Suppressor macrophage treated with lipopolysaccharide for 1 hour (primary cell): ENCODE data around the gene DHRS9.
A peak's percentile ranks its signal among the peaks of the same experiment; 100 is the strongest.
"Not testable (repeated sequence)": the region's sequence is repeated elsewhere in the genome, so short reads cannot be mapped to it uniquely, and the experiment has no call there.

ENCODE experiments used
- DNase-seq, 3 donors: peaks; one replicate each; pipeline ENCODE4 v3.0.0-alpha.2; 2020 to 2022

The DHRS9 gene

GRCh38 chr2:169095621-169096105 lies 26.3 kb downstream of the DHRS9 start:
- peak; percentile 74 to 78 (median 75) for DNase-seq

DNA sequence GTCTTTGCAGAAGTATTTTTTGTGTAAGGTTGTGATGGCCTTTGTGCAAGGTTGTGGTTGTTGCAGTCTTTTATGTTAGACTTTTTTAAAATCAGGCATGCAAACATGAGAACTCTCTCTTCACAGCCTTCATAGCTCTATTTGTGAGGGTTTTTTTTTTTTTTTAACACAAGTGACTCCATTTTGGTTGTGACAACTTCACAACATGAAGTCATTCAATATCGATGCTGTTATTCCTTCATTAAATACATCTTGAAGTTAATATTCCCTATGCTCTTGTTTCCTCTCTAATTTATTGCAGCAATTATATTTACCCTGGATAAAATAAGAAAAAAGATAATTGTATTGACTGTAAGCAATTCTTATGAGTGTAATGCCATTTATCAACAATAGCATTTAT lies 35.5 kb downstream of the DHRS9 start:
- no peak for DNase-seq

- DNase-seq, result no peak
Measured at GRCh38 chr2:169105476-169105875, 36.1 kb downstream of the DHRS9 start.

- DNase-seq, result no peak
Measured at GRCh38 chr2:169106134-169106533, 36.8 kb downstream of the DHRS9 start.

GRCh38 chr2:169106563-169107545 lies 37.5 kb downstream of the DHRS9 start:
- DNase-seq, result peak in 1 of 3 donors; percentile 20

GRCh38 chr2:169107645-169108044 lies 38.3 kb downstream of the DHRS9 start:
- no peak for DNase-seq

DNA sequence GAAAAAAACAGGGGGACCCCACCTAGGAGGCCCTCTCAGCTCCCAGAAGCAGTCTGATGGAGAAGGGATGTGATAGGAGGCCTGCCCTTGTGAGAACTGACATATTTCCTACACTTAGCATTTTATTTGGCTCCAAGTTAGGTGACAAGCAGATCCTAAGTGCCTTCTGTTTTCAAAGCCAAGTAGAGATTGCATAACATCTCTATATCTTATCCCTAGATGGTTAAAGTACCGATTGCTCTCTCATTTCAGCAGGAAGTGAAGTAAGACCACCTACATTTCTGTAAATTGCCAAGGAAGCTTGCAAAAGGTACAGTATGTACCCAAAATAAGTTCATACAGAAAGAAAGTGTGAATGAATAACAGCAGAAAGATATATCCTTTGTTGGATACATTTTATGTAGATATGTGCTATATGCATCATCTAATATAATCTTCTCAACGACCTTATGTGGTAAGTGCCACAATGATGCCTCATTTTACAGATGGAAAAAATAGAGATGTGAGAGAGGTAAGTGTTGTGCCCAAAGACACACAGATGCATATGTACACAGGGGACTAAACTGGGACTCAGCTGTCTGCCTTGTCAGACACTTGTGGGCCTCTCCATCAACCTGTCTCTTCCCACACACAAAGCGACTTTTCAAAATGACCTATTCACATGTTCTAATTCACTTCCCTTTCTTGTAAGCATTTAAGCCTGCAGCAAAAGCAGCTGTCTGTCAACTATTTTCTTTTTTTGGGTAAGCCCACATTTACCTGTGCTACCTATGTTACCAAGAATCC lies 38.9 kb downstream of the DHRS9 start:
- no peak for DNase-seq

GRCh38 chr2:169109502-169110409 lies 40.4 kb downstream of the DHRS9 start:
- DNase-seq, result peak; percentile 85 to 91 (median 91)

DNA sequence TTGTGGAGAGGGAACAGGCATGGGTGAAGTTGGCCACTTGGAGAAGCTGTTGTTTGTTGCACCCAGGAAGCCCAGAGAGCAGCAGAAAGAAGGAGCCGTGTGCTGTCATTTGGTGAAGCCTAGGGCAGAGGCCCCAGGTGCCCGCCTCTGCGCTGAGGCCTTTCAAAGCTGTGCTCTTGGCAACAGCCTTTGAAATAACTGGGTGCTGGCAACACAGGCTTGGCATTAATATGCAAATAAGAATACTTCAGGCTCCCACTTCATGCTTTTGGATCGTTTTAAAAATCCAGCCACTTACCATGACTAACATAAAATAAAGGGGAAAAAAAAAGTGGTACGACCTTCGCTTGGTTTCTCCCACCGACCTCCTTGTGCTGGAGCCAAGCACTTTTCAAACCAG lies 41.1 kb downstream of the DHRS9 start:
- DNase-seq, result no peak

DNA sequence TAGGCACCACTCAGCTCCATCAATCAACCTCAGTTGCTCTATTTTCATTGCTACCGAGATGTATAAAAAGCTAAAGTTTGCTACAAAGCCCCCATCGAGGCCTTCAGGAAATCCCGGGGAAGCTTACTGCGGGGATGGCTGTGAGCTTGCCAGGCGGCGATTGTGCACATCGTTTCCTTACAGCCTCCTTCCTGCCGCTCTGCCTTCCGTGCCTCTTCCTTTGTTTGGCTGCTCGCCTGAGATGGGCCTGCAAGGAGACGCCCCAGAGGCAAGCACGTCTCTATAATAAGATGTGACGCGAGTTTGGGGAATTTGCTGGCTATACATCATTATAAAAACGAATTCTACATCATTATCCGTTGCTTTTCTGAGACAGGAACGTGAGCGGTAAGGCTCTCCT lies 41.6 kb downstream of the DHRS9 start:
- no peak for DNase-seq

DNA sequence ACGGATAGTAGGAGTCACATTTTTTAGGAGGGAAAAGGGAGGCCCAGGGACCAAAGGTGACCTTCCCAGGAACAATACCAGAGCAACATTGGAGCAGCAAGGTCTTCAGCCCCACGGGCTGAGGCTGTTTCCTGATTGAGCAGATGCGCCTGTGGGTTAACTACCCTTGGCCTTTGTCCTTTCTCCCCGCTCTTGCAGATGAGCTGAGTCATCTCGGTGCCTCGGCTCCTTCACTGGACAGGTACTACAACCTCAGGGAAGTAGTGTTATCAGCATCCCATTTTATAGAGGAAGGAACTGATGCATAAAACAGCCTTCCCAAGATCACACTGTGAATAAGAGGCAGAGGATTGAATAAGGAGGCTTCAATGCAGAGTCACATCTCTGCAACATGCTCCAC lies 43.5 kb downstream of the DHRS9 start:
- DNase-seq, result no peak

- DNase-seq, result peak; percentile 67 to 89 (median 85)
Measured at GRCh38 chr2:169114056-169114455, 44.7 kb downstream of the DHRS9 start.

- peak; percentile 37 to 67 (median 42) for DNase-seq
Measured at GRCh38 chr2:169116327-169116726, 47.0 kb downstream of the DHRS9 start.

- no peak for DNase-seq
Measured at GRCh38 chr2:169116993-169117392, 47.6 kb downstream of the DHRS9 start.

DNA sequence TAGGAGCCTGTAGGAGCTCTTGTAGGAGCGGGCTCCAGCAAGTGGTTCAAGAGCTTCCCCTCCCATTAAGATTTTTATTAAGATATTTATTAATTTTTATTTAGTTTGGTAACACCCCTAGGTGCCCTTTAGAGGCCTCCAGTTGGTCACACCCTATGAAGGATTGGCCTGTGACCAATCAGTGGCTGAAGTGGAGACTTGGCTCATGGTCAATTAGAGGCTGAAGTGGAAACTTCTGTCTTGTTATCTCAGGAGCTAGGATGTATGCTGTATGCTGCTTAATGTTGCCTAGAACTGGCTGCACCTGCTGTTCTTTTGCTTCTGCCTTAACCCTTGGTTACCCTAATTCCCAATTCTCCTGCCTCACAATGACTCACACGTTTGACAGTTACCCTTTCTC lies 48.7 kb downstream of the DHRS9 start:
- no peak for DNase-seq

DNA sequence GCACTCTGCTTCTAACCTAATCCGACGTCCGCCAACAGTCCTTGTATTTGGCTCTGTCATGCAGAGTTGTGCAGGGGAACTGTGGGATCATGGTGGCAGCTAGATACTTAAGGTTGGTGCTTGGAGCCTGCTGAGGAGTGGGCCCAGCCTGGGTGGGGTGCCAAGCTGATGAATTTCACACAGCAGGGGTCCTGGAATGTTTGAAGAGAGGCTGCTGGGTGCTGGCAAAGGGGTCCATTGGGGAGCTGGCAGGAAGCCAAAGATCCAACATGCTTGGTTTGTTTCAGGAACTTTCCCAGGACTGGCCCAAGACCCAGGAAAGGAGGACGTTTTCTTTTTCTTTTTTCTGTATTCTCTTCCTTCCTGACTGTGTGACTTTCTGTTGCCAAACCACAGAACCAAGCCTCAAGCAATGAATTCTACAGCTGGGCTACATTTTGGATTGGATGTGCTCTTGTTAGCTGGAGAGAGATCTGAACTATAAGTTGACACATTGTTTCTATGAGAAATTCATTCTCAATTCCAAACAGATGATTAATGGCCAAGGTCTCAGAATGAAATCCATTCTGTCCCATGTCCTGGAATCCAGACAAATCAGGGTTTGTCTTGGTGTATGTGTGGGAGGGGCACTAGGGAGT lies 49.9 kb downstream of the DHRS9 start:
- no peak for DNase-seq

- DNase-seq, result no peak
Measured at GRCh38 chr2:169119851-169120250, 50.5 kb downstream of the DHRS9 start.

GRCh38 chr2:169129703-169130243 lies 60.4 kb downstream of the DHRS9 start:
- DNase-seq, result no peak

GRCh38 chr2:169131587-169132512 lies 62.5 kb downstream of the DHRS9 start:
- peak; percentile 74 to 90 (median 90) for DNase-seq

- not testable (repeated sequence) for DNase-seq
Measured at GRCh38 chr2:169134272-169134671, 64.9 kb downstream of the DHRS9 start.
